Endothelial cell of umbilical vein (primary cell): ENCODE results near the gene CDK5R2. TPM values are rescaled to one million over a fixed set of nuclear protein-coding genes. Genes with fewer than 3 reads are reported as not detected.

Experiments used
- BruUV-seq: library from RNA; stranded (reverse); fragments of 400-500 nt; replicated peaks from 2 replicates; lab custom pipeline; 2021; lab: Mats Ljungman, UMichigan
- CTCF ChIA-PET: fragments of 300-600, 350-600 bp; sonication (Branson Sonifier 250); formaldehyde crosslinking; loops from one replicate; lab custom pipeline; 2021; ENCODE audit warnings: antibody characterized with exemption, inconsistent platforms; lab: Charles Lee
- POLR2A ChIA-PET: fragments of 300-600, 350-600 bp; sonication (Branson Sonifier 250); formaldehyde crosslinking; loops from one replicate; lab custom pipeline; 2021; ENCODE audit warnings: antibody characterized with exemption, inconsistent platforms; lab: Charles Lee
- DNase-seq: peaks from one replicate; pipeline ENCODE4 v3.0.0-alpha.2; 2011; ENCODE audit warnings: low read depth, low spot score
- FAIRE-seq: peaks from 2 replicates; lab custom pipeline; 2011; peaks lifted over from hg19 to GRCh38; lab: Jason Lieb, UNC
- H2AFZ ChIP-seq: 2 replicates; pipeline ENCODE4 v1.6.0; 2012; ENCODE audit warnings: low read depth, low read length, control low read depth, inconsistent platforms
- H3K27ac ChIP-seq: 2 replicates; pipeline ENCODE4 v1.5.1; 2011; ENCODE audit warnings: low read depth, mild to moderate bottlenecking, control low read depth, low read length, moderate library complexity; ENCODE audit not compliant: insufficient read depth
- H3K27me3 ChIP-seq, 2 experiments: 2 replicates each; pipeline versions ENCODE4 v1.6.0 to v1.6.1; 2011; ENCODE audit warnings: low read length in 2 of 2, mixed read lengths in 1 of 2; ENCODE audit not compliant: control insufficient read depth in 2 of 2, insufficient read depth in 2 of 2
- H3K36me3 ChIP-seq, 2 experiments: 2 replicates in 1 of 2; 3 replicates in 1 of 2; pipeline ENCODE4 v1.5.1; 2011; ENCODE audit warnings: low read length in 2 of 2, mild to moderate bottlenecking in 1 of 2, moderate library complexity in 1 of 2; ENCODE audit not compliant: control insufficient read depth in 2 of 2, insufficient read depth in 2 of 2; ENCODE audit errors: extremely low read depth in 1 of 2
- H3K4me1 ChIP-seq: 3 replicates; pipeline ENCODE4 v1.5.1; 2011; ENCODE audit warnings: mild to moderate bottlenecking, low read length; ENCODE audit not compliant: control insufficient read depth, insufficient read depth; ENCODE audit errors: extremely low read depth
- H3K4me2 ChIP-seq: 2 replicates; pipeline ENCODE4 v1.6.1; 2011; ENCODE audit warnings: low read length, control low read depth, mixed read lengths; ENCODE audit not compliant: insufficient read depth
- H3K4me3 ChIP-seq, 3 experiments: fragments of 200-600 bp in 1 of 3; sonication (generic), shearing (Covaris generic) in 1 of 3; replicated peaks in 1 of 3; 2 replicates each; pipeline ENCODE4 v1.5.1; 2011 to 2016; ENCODE audit warnings: control low read depth in 3 of 3, low read length in 3 of 3, mild to moderate bottlenecking in 2 of 3, inconsistent platforms in 1 of 3, low read depth in 1 of 3, moderate library complexity in 1 of 3; ENCODE audit not compliant: insufficient read depth in 1 of 3
- H3K79me2 ChIP-seq: 2 replicates; pipeline ENCODE4 v1.6.0; 2012; ENCODE audit warnings: low read length, inconsistent platforms; ENCODE audit not compliant: control insufficient read depth, insufficient read depth
- H3K9ac ChIP-seq: replicated peaks from 2 replicates; pipeline ENCODE3; 2011; ENCODE audit warnings: low read length, control low read depth; ENCODE audit not compliant: insufficient read depth; ENCODE audit errors: extremely low read depth
- H3K9me1 ChIP-seq: replicated peaks from 3 replicates; pipeline ENCODE4 v1.6.0; 2011; ENCODE audit warnings: mild to moderate bottlenecking, low read length; ENCODE audit not compliant: control insufficient read depth, insufficient read depth; ENCODE audit errors: extremely low read depth
- H3K9me3 ChIP-seq: replicated peaks from 2 replicates; pipeline ENCODE4 v1.5.1; 2012; ENCODE audit warnings: low read length, inconsistent platforms; ENCODE audit not compliant: control insufficient read depth, insufficient read depth
- H4K20me1 ChIP-seq: replicated peaks from 2 replicates; pipeline ENCODE3; 2011; ENCODE audit warnings: mild to moderate bottlenecking, low read length; ENCODE audit not compliant: control insufficient read depth, insufficient read depth; ENCODE audit errors: extremely low read depth
- EZH2 ChIP-seq: IDR thresholded peaks from 2 replicates; pipeline ENCODE4 v1.6.1; 2012; ENCODE audit warnings: borderline replicate concordance, low read depth, mild to moderate bottlenecking, moderate library complexity, low read length, inconsistent platforms; ENCODE audit not compliant: severe bottlenecking
- FOS ChIP-seq: IDR thresholded peaks from 2 replicates; pipeline ENCODE4 v1.6.1; 2011; ENCODE audit warnings: mild to moderate bottlenecking, low read length, moderate library complexity, borderline replicate concordance; ENCODE audit not compliant: insufficient read depth
- GATA2 ChIP-seq: IDR thresholded peaks from 2 replicates; pipeline ENCODE4 v1.7.0; 2011; ENCODE audit warnings: low read depth, mild to moderate bottlenecking, moderate library complexity, mixed read lengths, low read length; ENCODE audit not compliant: insufficient read length, insufficient read depth
- JUN ChIP-seq: IDR thresholded peaks from 2 replicates; pipeline ENCODE4 v1.6.1; 2011; ENCODE audit warnings: borderline replicate concordance, low read depth; ENCODE audit not compliant: insufficient read length, insufficient read depth
- MYC ChIP-seq: IDR thresholded peaks from one replicate; pipeline ENCODE4 v1.6.1; 2011; ENCODE audit warnings: mild to moderate bottlenecking, low read depth, low read length
- POLR2A ChIP-seq: IDR thresholded peaks from 2 replicates; pipeline ENCODE4 v1.6.1; 2012; ENCODE audit warnings: low read depth, mild to moderate bottlenecking, control low read depth, low read length
- POLR2AphosphoS5 ChIP-seq: IDR thresholded peaks from 2 replicates; pipeline ENCODE4 v1.6.1; 2012; ENCODE audit warnings: low read depth, mild to moderate bottlenecking, control low read depth, low read length, moderate library complexity; ENCODE audit not compliant: insufficient read depth
- dilution Hi-C: fragments of 300-500 bp; cut with MboI; formaldehyde crosslinking; loops from one replicate; pipeline ENCODE4 v1.15.0; 2019; ENCODE audit warnings: low sequenced_read_pairs; ENCODE audit not compliant: extremely low pct_ligation_motif_present
- intact Hi-C: fragments of 100-400 bp; cut with micrococcal nuclease; formaldehyde crosslinking; loops from one replicate; pipeline ENCODE4 v1.10.0; 2022
- polyA plus RNA-seq, 4 experiments: library from polyadenylated mRNA; depleted of rRNA in 3 of 4; stranded (reverse) in 3 of 4; unstranded in 1 of 4; fragments of >200 nt; gene quantifications; 2 replicates each; pipeline versions ENCODE4 v1.2.1 to v1.2.3, GENCODE V29; 2011 to 2012; ENCODE audit warnings: missing spikeins in 1 of 4
- total RNA-seq: library from RNA; stranded (reverse); gene quantifications from 2 replicates; pipeline ENCODE4 v1.2.3, GENCODE V29; 2021
- TF ChIP-seq, protein P1 (sequence below): IDR thresholded peaks from 2 replicates; pipeline ENCODE4 v1.6.1; 2011; ENCODE audit not compliant: insufficient read depth, insufficient read length
- TF ChIP-seq, protein P2 (sequence below), 2 donors: IDR thresholded peaks; 1 replicate in 1 of 2; 2 replicates in 1 of 2; pipeline ENCODE4 v1.5.1; 2011; ENCODE audit warnings: low read length in 2 of 2, mild to moderate bottlenecking in 2 of 2, moderate library complexity in 2 of 2, control low read depth in 1 of 2, inconsistent platforms in 1 of 2, low read depth in 1 of 2; ENCODE audit not compliant: insufficient read depth in 1 of 2; ENCODE audit errors: extremely low read depth in 1 of 2

The CDK5R2 gene
- total and polyA plus RNA-seq, 2 donors (not counting 3 experiments of a cell fraction or from before 2014, with no cell fraction given), result 0.03 TPM; not detected in 1

DNA sequence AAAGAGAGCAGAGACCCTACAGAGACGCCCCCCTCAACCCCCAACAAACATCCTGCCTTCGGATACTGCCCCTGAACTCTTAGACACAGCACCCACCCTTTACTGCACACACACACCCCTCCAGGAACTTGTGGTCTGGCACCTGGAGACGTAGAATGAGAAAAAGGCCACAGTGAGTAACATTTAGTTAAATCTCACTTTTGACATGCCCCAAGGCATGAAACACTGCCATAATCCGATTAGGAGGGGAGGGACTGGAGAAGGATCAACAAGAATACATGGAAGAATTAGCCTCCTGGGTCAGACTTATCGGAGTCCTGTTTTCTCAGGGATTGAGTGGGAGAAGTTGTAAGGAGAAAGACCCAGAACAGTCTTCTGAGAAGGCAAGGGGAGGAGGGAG, 4.1 kb downstream of the CDK5R2 start:
- BruUV-seq, result no TSS peak
- Histone ChIP-seq H2AFZ (no peak overlapping the region), H3K4me2 (no peak overlapping the region), H3K4me1 (no peaks in the 10 kb centered on the region), H3K9me1 (no peaks in the 10 kb centered on the region), H3K4me3 (no peak overlapping the region), H3K27ac (no peak overlapping the region), H3K36me3 (no peaks in the 10 kb centered on the region), H3K9ac (no peak overlapping the region), H3K27me3 (peaks cover 35 to 54% of the 10 kb centered on the region in 2 experiments), H4K20me1 (no peaks in the 10 kb centered on the region), H3K79me2 (no peaks in the 10 kb centered on the region), H3K9me3 (no peaks in the 10 kb centered on the region)
- POLR2A ChIA-PET, result no interaction called here
- TF ChIP-seq POLR2AphosphoS5, result no peak
- no peak for TF ChIP-seq POLR2A
- TF ChIP-seq JUN, result no peak
- no peak for TF ChIP-seq MYC
- TF ChIP-seq FOS, result no peak
- TF ChIP-seq, protein P1, sequence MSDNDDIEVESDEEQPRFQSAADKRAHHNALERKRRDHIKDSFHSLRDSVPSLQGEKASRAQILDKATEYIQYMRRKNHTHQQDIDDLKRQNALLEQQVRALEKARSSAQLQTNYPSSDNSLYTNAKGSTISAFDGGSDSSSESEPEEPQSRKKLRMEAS, result no peak
- no peak for TF ChIP-seq EZH2
- TF ChIP-seq, protein P2, sequence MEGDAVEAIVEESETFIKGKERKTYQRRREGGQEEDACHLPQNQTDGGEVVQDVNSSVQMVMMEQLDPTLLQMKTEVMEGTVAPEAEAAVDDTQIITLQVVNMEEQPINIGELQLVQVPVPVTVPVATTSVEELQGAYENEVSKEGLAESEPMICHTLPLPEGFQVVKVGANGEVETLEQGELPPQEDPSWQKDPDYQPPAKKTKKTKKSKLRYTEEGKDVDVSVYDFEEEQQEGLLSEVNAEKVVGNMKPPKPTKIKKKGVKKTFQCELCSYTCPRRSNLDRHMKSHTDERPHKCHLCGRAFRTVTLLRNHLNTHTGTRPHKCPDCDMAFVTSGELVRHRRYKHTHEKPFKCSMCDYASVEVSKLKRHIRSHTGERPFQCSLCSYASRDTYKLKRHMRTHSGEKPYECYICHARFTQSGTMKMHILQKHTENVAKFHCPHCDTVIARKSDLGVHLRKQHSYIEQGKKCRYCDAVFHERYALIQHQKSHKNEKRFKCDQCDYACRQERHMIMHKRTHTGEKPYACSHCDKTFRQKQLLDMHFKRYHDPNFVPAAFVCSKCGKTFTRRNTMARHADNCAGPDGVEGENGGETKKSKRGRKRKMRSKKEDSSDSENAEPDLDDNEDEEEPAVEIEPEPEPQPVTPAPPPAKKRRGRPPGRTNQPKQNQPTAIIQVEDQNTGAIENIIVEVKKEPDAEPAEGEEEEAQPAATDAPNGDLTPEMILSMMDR (IDR thresholded peaks at IDR 0.05; ENCODE audit: extremely low read depth in 1 of 2, insufficient read depth in 1 of 2, low read depth in 1 of 2, low read length in 2 of 2), result no peak
- no peak for TF ChIP-seq GATA2
- CTCF ChIA-PET, result interaction anchor here (6.4 kb wide), 1 partner anchor 16 kb away, joined by 45 read pairs; no protein-coding TSS in a partner anchor
- intact Hi-C loops, result no loop called here
- dilution Hi-C loops, result no loop called here
- FAIRE-seq, result no peak
- no peak for DNase-seq
